Neural progenitor cell (in vitro differentiated cells): Measurements from ENCODE around the gene PITPNM1.

Experiments used
- EZH2 ChIP-seq: fragments of 200-600 bp; sonication (generic); IDR thresholded peaks from 2 replicates; pipeline ENCODE4 v1.6.1; 2017; ENCODE audit warnings: antibody characterized with exemption, mild to moderate bottlenecking, moderate library complexity
- EZH2phosphoT487 ChIP-seq: fragments of 200-600 bp; sonication (generic); IDR thresholded peaks from 2 replicates; pipeline ENCODE4 v1.6.1; 2017; ENCODE audit warnings: antibody characterized with exemption
- TF ChIP-seq, protein P1 (sequence below): fragments of 200-600 bp; sonication (generic); IDR thresholded peaks from 2 replicates; pipeline ENCODE4 v1.5.1; 2017; ENCODE audit warnings: antibody characterized with exemption, mild to moderate bottlenecking

DNA sequence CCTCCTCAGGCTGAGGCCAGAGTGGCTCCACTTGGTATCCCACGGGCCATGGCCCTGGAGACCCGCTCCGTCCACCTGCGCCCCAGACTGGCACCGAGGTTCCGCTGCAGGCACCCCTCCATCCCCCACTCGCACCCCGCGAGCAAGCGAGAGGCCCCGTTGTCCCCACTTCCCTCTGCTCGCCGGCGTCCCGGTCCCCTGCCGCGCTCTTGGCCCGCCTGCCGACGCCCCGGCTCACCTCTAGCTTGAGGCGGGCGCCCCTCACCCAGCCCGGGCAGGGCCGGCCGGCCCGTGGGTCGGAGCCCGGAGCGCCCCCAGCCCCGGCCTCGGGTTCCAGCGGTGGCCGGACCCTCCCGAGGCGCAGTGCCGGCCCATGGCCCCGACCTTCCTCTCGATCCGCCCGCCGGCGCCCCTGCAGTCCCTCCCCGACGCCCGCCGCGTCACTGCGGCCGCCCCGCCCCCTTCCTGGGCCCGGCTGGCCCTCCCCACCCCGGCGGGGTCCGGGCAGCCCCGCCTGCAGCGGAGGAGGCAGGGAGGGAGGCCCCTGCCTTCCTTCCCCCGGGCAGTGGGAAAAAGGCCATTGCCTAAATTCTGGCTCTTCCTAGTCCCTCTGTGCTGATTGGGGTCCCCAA, at the start of gene PITPNM1:
- TF ChIP-seq, protein P1, sequence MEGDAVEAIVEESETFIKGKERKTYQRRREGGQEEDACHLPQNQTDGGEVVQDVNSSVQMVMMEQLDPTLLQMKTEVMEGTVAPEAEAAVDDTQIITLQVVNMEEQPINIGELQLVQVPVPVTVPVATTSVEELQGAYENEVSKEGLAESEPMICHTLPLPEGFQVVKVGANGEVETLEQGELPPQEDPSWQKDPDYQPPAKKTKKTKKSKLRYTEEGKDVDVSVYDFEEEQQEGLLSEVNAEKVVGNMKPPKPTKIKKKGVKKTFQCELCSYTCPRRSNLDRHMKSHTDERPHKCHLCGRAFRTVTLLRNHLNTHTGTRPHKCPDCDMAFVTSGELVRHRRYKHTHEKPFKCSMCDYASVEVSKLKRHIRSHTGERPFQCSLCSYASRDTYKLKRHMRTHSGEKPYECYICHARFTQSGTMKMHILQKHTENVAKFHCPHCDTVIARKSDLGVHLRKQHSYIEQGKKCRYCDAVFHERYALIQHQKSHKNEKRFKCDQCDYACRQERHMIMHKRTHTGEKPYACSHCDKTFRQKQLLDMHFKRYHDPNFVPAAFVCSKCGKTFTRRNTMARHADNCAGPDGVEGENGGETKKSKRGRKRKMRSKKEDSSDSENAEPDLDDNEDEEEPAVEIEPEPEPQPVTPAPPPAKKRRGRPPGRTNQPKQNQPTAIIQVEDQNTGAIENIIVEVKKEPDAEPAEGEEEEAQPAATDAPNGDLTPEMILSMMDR, result no peak
- TF ChIP-seq EZH2, result no peak
- no peak for TF ChIP-seq EZH2phosphoT487
